ENCODE results near the gene BMP8B. TPM values are rescaled to one million over a fixed set of nuclear protein-coding genes. Genes with fewer than 3 reads are reported as not detected.

BMP8B gene
- total RNA-seq, 1 donor from 2014 or later, result 1.4 TPM

DNA sequence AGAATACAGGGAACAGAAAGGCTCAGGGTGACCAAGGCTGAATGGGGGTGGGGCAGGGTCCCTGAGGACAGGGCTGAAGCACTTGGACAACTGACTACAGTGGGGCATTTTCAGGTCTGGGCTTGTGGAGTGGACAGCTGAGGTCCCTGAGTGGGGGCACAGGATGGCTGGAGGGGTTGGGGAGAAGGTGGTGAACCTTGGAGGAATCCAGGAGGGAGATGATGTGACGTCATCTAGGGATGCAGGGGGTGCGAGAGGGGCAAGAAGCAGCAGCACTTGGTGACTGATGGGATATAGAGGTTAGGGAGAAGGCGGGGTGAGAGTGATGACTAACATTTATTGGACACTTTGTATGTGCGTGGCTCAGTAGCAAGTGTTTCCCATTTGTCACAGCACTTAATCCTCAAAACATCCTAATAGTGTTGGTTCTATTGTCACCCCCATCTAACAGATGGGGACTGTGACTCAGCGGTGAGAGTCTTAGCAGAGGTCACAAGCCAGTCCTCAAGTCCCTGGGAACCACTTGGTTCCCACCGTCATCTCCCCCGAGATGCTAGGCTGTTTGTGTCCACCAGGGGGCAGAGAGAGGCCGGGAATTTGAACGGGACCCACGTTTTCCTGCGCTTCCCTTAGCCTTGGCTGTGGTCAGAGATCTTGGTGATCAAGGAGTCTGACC is 27.9 kb upstream of the BMP8B start:
- H3K36me3 Mint-ChIP-seq (ENCODE audit: low read depth), result no peaks in the 10 kb centered on the region
- peak; percentile 70 for DNase-seq (ENCODE audit: low read depth, low spot score)
- no peak overlapping the region for H3K4me3 Mint-ChIP-seq
- H3K27ac Mint-ChIP-seq (ENCODE audit: unreplicated experiment), result no peak overlapping the region
- H3K27me3 Mint-ChIP-seq (ENCODE audit: low read depth), result no peaks in the 10 kb centered on the region
- H3K4me1 Mint-ChIP-seq, result peaks cover 5% of the 10 kb centered on the region
- H3K9me3 Mint-ChIP-seq, result no peaks in the 10 kb centered on the region
- TF ChIP-seq CTCF (conservative IDR thresholded peaks at IDR 0.05), result peak; percentile 78

GRCh38 chr1:39812913-39813312 is 24.2 kb upstream of the BMP8B start:
- no peak overlapping the region for H3K4me3 Mint-ChIP-seq
- peaks cover 5% of the 10 kb centered on the region for H3K4me1 Mint-ChIP-seq
- H3K27me3 Mint-ChIP-seq (ENCODE audit: low read depth), result no peaks in the 10 kb centered on the region
- TF ChIP-seq CTCF (conservative IDR thresholded peaks at IDR 0.05), result no peak
- no peaks in the 10 kb centered on the region for H3K9me3 Mint-ChIP-seq
- DNase-seq (ENCODE audit: low read depth, low spot score), result no peak
- H3K36me3 Mint-ChIP-seq (ENCODE audit: low read depth), result no peaks in the 10 kb centered on the region
- H3K27ac Mint-ChIP-seq (ENCODE audit: unreplicated experiment), result no peak overlapping the region

DNA sequence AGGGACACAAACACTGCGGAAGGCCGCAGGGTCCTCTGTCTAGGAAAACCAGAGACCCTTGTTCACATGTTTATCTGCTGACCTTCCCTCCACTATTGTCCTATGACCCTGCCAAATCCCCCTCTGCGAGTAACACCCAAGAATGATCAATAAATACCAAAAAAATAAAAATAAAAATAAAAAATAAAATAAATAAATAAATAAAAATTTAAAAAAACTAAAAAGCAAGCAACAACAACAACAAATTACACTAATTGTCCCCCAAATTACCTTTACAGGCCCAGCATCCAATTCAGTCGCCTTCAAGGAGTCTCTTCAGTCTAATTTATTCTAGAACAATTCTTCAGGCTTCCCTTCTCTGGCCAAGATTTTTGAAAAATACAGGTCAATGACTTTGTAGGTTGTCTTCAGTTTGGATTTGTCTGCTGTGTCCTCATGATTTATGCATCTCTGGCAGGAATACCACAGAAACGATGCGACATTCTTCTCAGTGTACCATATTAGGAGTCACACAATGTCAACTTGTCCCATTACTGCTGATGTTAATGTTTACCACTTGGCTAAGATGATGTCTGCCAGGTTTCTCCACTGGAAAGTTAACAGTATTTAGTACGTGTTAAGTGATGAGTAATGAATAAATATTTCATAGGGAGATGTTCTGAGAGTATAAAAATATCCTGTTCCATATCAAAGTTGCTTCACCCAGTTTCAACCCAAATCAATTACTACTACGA is 20.3 kb upstream of the BMP8B start:
- DNase-seq (ENCODE audit: low read depth, low spot score), result no peak
- H3K36me3 Mint-ChIP-seq (ENCODE audit: low read depth), result peaks cover 4% of the 10 kb centered on the region
- no peak overlapping the region for H3K27ac Mint-ChIP-seq (ENCODE audit: unreplicated experiment)
- no peak for TF ChIP-seq CTCF (conservative IDR thresholded peaks at IDR 0.05)
- H3K4me3 Mint-ChIP-seq, result no peak overlapping the region
- no peaks in the 10 kb centered on the region for H3K27me3 Mint-ChIP-seq (ENCODE audit: low read depth)
- peaks cover 7% of the 10 kb centered on the region for H3K9me3 Mint-ChIP-seq
- H3K4me1 Mint-ChIP-seq, result no peaks in the 10 kb centered on the region

DNA sequence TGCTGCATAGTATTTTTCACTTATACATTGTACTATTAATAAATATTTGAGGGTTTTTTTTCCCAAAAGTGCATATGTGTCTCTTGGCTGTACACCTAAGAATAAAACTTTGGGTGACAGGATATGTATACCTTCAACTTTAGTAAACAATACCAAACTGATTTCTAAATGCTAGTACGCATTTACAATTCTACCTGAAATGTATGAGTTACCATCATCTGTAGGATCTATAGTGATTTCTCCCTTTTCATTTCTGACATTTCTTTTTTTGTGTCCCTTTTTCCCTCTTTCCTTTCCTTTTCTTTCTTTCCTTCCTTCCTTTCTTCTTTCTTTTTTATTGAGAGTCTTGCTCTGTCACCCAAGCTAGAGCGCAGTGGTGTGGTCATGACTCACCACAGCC is 16.7 kb upstream of the BMP8B start:
- Mint-ChIP-seq H3K4me3 (no peak overlapping the region), H3K9me3 (peaks cover 7% of the 10 kb centered on the region), H3K36me3 (ENCODE audit: low read depth) (peaks cover 4% of the 10 kb centered on the region), H3K27ac (ENCODE audit: unreplicated experiment) (no peak overlapping the region), H3K4me1 (peaks cover 6% of the 10 kb centered on the region), H3K27me3 (ENCODE audit: low read depth) (no peaks in the 10 kb centered on the region)
- TF ChIP-seq CTCF (conservative IDR thresholded peaks at IDR 0.05), result no peak
- no peak for DNase-seq (ENCODE audit: low read depth, low spot score)

DNA sequence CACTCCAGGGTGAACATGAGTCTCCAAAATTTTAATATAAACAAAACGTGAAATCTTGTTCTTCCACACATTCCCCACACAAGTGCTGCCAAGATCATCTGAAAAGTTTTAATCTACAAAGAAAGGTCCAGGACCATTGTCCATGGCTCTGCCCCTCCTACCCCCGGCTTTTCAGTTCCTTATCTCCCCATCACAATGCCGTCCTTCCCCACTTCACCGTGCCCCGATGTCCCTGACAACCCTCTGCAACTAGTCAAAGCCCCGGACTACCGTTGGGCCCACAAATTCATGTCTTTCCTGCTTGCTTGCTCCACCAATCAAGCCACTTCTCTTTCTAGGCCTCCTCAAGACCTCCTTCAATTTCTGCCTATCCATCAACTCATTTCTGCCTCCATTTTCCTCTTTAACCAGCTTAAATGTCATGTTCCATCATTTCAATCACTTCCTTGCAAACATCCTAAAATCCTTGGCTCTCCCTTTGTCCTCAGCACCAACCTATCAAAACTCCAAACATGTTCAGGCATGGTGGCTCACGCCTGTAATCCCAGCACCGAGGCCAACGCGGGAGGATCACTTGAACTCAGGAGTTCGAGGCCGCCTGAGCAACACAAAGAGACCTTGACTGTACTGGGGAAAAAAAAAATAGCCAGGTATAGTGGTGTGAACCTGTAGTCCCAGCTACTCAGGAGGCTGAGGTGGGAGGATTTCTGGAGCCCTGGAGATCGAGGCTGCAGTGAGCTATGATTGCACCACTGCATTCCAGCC is 14.0 kb upstream of the BMP8B start:
- DNase-seq (ENCODE audit: low read depth, low spot score), result no peak
- peaks cover 7% of the 10 kb centered on the region for H3K9me3 Mint-ChIP-seq
- no peak for TF ChIP-seq CTCF (conservative IDR thresholded peaks at IDR 0.05)
- H3K27ac Mint-ChIP-seq (ENCODE audit: unreplicated experiment), result no peak overlapping the region
- peaks cover 6% of the 10 kb centered on the region for H3K4me1 Mint-ChIP-seq
- H3K4me3 Mint-ChIP-seq, result no peak overlapping the region
- H3K27me3 Mint-ChIP-seq (ENCODE audit: low read depth), result no peaks in the 10 kb centered on the region
- H3K36me3 Mint-ChIP-seq (ENCODE audit: low read depth), result peaks cover 4% of the 10 kb centered on the region
